HG02642 (cell line): ENCODE results near the gene P2RX1.

Source experiments
- ATAC-seq: cut with Tn5 transposase; IDR thresholded peaks from one replicate; pipeline ENCODE4 v1.9.1; 2021; ENCODE audit warnings: mild to moderate bottlenecking; ENCODE audit not compliant: unreplicated experiment, poor library complexity

P2RX1 gene

GRCh38 chr17:3926860-3927627 lies 10.8 kb upstream of the P2RX1 start:
- ATAC-seq: no peak

- ATAC-seq: no peak
Observed at GRCh38 chr17:3925684-3926485, 9.6 kb upstream of the P2RX1 start.

GRCh38 chr17:3924512-3925350 lies 8.5 kb upstream of the P2RX1 start:
- ATAC-seq: no peak

- no peak for ATAC-seq
Observed at GRCh38 chr17:3923466-3924190, 7.4 kb upstream of the P2RX1 start.

GRCh38 chr17:3922765-3923164 lies 6.5 kb upstream of the P2RX1 start:
- ATAC-seq: no peak

- ATAC-seq: no peak
Observed at GRCh38 chr17:3921502-3922319, 5.4 kb upstream of the P2RX1 start.

- ATAC-seq: no peak
Observed at GRCh38 chr17:3921006-3921405, 4.7 kb upstream of the P2RX1 start.

- ATAC-seq: no peak
Observed at GRCh38 chr17:3919123-3919624, 2.9 kb upstream of the P2RX1 start.

- ATAC-seq: no peak
Observed at GRCh38 chr17:3918372-3919122, 2.3 kb upstream of the P2RX1 start.

- no peak for ATAC-seq
Observed at GRCh38 chr17:3917391-3917931, 1.2 kb upstream of the P2RX1 start.

GRCh38 chr17:3916825-3917224 lies 560 bp upstream of the P2RX1 start:
- ATAC-seq: no peak

- ATAC-seq: no peak
Observed at GRCh38 chr17:3915581-3915994, 677 bp downstream of the P2RX1 start.

GRCh38 chr17:3914312-3914670 lies 2.0 kb downstream of the P2RX1 start:
- peak; percentile 56 for ATAC-seq

- ATAC-seq: peak; percentile 47
Observed at GRCh38 chr17:3913531-3914311, 2.5 kb downstream of the P2RX1 start.

GRCh38 chr17:3912827-3913226 lies 3.4 kb downstream of the P2RX1 start:
- ATAC-seq: no peak

- peak; percentile 70 for ATAC-seq
Observed at GRCh38 chr17:3911271-3912053, 4.8 kb downstream of the P2RX1 start.
